ENCODE data around the gene PSMD12. TPM values are rescaled to one million over a fixed set of nuclear protein-coding genes. Genes with fewer than 3 reads are reported as not detected.

PSMD12 gene
- total RNA-seq, 1 experiment from 2014 or later, result 84.4 TPM

GRCh38 chr17:67358612-67359011 is 7.8 kb downstream of the PSMD12 start:
- Histone ChIP-seq H3K36me3 (ENCODE audit: control insufficient read depth, insufficient read depth, low read length) (peaks cover 2% of the 10 kb centered on the region), H3K4me3 (ENCODE audit: low read depth, low read length) (no peak overlapping the region), H3K9me3 (no peaks in the 10 kb centered on the region), H3K27me3 (replicated peaks; ENCODE audit: control insufficient read depth, insufficient read depth, low read length) (no peaks in the 10 kb centered on the region), H3K4me1 (no peaks in the 10 kb centered on the region)
- no TSS peak for BruUV-seq (replicated peaks)
- Mint-ChIP-seq H3K27me3 (ENCODE audit: insufficient read depth, unreplicated experiment) (no peaks in the 10 kb centered on the region), H3K36me3 (ENCODE audit: insufficient read depth, unreplicated experiment) (peaks cover 91% of the 10 kb centered on the region), H3K4me3 (ENCODE audit: unreplicated experiment) (no peak overlapping the region), H3K4me1 (ENCODE audit: low read depth, unreplicated experiment) (peaks cover 8% of the 10 kb centered on the region), H3K9me3 (ENCODE audit: unreplicated experiment) (no peaks in the 10 kb centered on the region), H3K27ac (ENCODE audit: unreplicated experiment) (no peak overlapping the region)
- CTCF ChIA-PET, result no interaction called here
- intact Hi-C loops (cut with micrococcal nuclease; ENCODE audit: unreplicated experiment), result no loop called here
- no peak for TF ChIP-seq CTCF (IDR thresholded peaks at IDR 0.05; ENCODE audit: insufficient read depth in 1 of 2, low read depth in 1 of 2, low read length in 1 of 2, severe bottlenecking in 1 of 2, unreplicated experiment in 1 of 2)
- DNase-seq, result no peak
- POLR2A ChIA-PET, result no interaction called here

GRCh38 chr17:67353929-67354574 is 12.3 kb downstream of the PSMD12 start:
- ChIA-PET CTCF (no interaction called here), POLR2A (no interaction called here)
- H3K4me1 Mint-ChIP-seq (ENCODE audit: low read depth, unreplicated experiment), result no peaks in the 10 kb centered on the region
- no peak overlapping the region for H3K27ac Mint-ChIP-seq (ENCODE audit: unreplicated experiment)
- no peaks in the 10 kb centered on the region for H3K27me3 Mint-ChIP-seq (ENCODE audit: insufficient read depth, unreplicated experiment)
- H3K9me3 Mint-ChIP-seq (ENCODE audit: unreplicated experiment), result no peaks in the 10 kb centered on the region
- H3K9me3 ChIP-seq, result no peaks in the 10 kb centered on the region
- intact Hi-C loops (cut with micrococcal nuclease; ENCODE audit: unreplicated experiment), result no loop called here
- H3K36me3 Mint-ChIP-seq (ENCODE audit: insufficient read depth, unreplicated experiment), result peaks cover 96% of the 10 kb centered on the region
- TF ChIP-seq CTCF (IDR thresholded peaks at IDR 0.05; ENCODE audit: insufficient read depth in 1 of 2, low read depth in 1 of 2, low read length in 1 of 2, severe bottlenecking in 1 of 2, unreplicated experiment in 1 of 2), result no peak
- BruUV-seq (replicated peaks), result no TSS peak
- no peak overlapping the region for H3K4me3 ChIP-seq (ENCODE audit: low read depth, low read length)
- no peak for DNase-seq
- H3K4me1 ChIP-seq, result no peaks in the 10 kb centered on the region
- no peaks in the 10 kb centered on the region for H3K27me3 ChIP-seq (replicated peaks; ENCODE audit: control insufficient read depth, insufficient read depth, low read length)
- H3K4me3 Mint-ChIP-seq (ENCODE audit: unreplicated experiment), result no peak overlapping the region
- H3K36me3 ChIP-seq (ENCODE audit: control insufficient read depth, insufficient read depth, low read length), result peaks cover 2% of the 10 kb centered on the region; the same call in 1 of the 2 replicates

- no peaks in the 10 kb centered on the region for H3K4me1 ChIP-seq
- CTCF ChIA-PET, result no interaction called here
- intact Hi-C loops (cut with micrococcal nuclease; ENCODE audit: unreplicated experiment), result no loop called here
- Mint-ChIP-seq H3K4me3 (ENCODE audit: unreplicated experiment) (no peak overlapping the region), H3K27me3 (ENCODE audit: insufficient read depth, unreplicated experiment) (no peaks in the 10 kb centered on the region), H3K27ac (ENCODE audit: unreplicated experiment) (no peak overlapping the region), H3K9me3 (ENCODE audit: unreplicated experiment) (no peaks in the 10 kb centered on the region), H3K36me3 (ENCODE audit: insufficient read depth, unreplicated experiment) (peaks cover 96% of the 10 kb centered on the region), H3K4me1 (ENCODE audit: low read depth, unreplicated experiment) (no peaks in the 10 kb centered on the region)
- POLR2A ChIA-PET, result interaction anchor here (0.6 kb wide), 1 partner anchor 334 kb away, joined by 3 read pairs; no protein-coding TSS in a partner anchor
- no peaks in the 10 kb centered on the region for H3K27me3 ChIP-seq (replicated peaks; ENCODE audit: control insufficient read depth, insufficient read depth, low read length)
- DNase-seq, result no peak
- H3K36me3 ChIP-seq (ENCODE audit: control insufficient read depth, insufficient read depth, low read length), result peaks cover 2% of the 10 kb centered on the region; the same call in 1 of the 2 replicates
- TF ChIP-seq CTCF (IDR thresholded peaks at IDR 0.05; ENCODE audit: insufficient read depth in 1 of 2, low read depth in 1 of 2, low read length in 1 of 2, severe bottlenecking in 1 of 2, unreplicated experiment in 1 of 2), result no peak
- H3K9me3 ChIP-seq, result no peaks in the 10 kb centered on the region
- no peak overlapping the region for H3K4me3 ChIP-seq (ENCODE audit: low read depth, low read length)
- BruUV-seq (replicated peaks), result no TSS peak
Observed at GRCh38 chr17:67353161-67353560, 13.2 kb downstream of the PSMD12 start.
